ENCODE data around the gene KCNK13. TPM values are rescaled to one million over a fixed set of nuclear protein-coding genes. Genes with fewer than 3 reads are reported as not detected.

The KCNK13 gene
- total RNA-seq, 1 donor from 2014 or later: 0.81 TPM

DNA sequence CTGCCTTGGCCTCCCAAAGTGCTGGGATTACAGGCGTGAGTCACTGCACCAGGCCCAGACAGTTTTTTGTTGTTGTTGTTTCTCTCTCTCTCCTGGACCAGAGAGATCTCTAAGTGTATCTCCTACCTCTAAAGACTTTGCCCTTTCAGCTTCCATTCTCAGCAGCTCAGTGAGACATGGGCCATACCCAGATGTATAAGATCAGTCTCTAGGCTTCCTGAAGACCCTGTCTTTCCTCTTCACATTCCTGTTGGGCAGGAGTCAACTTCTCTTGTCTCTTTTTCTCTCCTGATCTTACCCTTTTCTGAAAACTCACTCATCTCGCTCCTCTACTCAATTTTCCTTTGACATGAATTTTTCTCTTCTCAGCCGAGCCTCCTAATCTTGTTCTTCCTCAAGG is 42.0 kb downstream of the KCNK13 start:
- DNase-seq (no peak), ATAC-seq (no peak)
- no peaks in the 10 kb centered on the region for H3K36me3 ChIP-seq
- H3K4me1 ChIP-seq: no peaks in the 10 kb centered on the region
- H3K27ac ChIP-seq: no peak overlapping the region
- intact Hi-C loops (cut with DNase I): no loop called here
- H3K4me3 ChIP-seq: no peak overlapping the region
- H3K27me3 ChIP-seq: no peaks in the 10 kb centered on the region
- no peaks in the 10 kb centered on the region for H3K9me3 ChIP-seq
- TF ChIP-seq, protein P1, sequence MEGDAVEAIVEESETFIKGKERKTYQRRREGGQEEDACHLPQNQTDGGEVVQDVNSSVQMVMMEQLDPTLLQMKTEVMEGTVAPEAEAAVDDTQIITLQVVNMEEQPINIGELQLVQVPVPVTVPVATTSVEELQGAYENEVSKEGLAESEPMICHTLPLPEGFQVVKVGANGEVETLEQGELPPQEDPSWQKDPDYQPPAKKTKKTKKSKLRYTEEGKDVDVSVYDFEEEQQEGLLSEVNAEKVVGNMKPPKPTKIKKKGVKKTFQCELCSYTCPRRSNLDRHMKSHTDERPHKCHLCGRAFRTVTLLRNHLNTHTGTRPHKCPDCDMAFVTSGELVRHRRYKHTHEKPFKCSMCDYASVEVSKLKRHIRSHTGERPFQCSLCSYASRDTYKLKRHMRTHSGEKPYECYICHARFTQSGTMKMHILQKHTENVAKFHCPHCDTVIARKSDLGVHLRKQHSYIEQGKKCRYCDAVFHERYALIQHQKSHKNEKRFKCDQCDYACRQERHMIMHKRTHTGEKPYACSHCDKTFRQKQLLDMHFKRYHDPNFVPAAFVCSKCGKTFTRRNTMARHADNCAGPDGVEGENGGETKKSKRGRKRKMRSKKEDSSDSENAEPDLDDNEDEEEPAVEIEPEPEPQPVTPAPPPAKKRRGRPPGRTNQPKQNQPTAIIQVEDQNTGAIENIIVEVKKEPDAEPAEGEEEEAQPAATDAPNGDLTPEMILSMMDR (IDR thresholded peaks at IDR 0.05): no peak

DNA sequence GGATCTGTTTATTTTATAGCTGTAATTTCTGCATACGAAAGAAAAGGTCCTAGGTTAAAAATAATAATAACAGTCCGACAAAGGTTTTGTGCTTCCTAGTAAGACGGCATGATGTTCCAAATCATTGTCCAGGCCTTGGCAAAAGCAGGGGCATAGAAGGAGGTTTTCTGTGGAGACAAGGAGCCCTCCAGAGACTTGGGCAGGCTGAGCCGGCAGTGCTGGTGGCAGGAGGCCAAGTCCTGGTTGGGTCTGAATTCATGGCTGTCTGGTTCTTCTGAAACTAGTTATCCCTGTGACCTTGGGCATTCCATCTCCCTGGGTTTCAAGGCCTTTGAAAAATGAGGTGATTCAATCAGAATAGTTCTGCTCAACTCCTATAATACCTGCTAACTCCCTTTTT is 44.0 kb downstream of the KCNK13 start:
- DNase-seq (no peak), ATAC-seq (no peak)
- TF ChIP-seq, protein P1 (IDR thresholded peaks at IDR 0.05): no peak
- intact Hi-C loops (cut with DNase I): no loop called here
- H3K36me3 ChIP-seq: no peaks in the 10 kb centered on the region
- no peaks in the 10 kb centered on the region for H3K9me3 ChIP-seq
- no peaks in the 10 kb centered on the region for H3K4me1 ChIP-seq
- no peaks in the 10 kb centered on the region for H3K27me3 ChIP-seq
- no peak overlapping the region for H3K27ac ChIP-seq
- no peak overlapping the region for H3K4me3 ChIP-seq

DNA sequence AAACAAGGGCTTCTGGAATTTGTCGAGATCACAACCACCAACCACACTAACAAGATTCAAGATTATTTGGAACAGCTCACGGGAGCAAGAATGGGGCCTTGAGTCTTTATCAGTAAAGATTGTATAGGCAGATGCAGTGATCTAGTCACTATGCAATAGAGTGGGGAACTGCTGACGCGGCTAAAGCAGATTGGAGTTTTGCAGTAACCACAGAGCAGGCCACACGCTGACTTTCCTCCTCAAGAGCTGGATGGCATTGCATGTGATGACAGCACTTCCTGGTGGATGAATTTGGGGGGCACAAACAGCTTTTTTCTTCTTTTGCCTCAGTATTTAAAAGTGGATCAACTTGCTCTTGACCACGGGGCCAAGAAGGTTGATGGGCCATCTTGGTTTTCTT is 46.0 kb downstream of the KCNK13 start:
- intact Hi-C loops (cut with DNase I): no loop called here
- TF ChIP-seq, protein P1 (IDR thresholded peaks at IDR 0.05): no peak
- no peak for ATAC-seq
- Histone ChIP-seq H3K9me3 (no peaks in the 10 kb centered on the region), H3K27me3 (peaks cover 6% of the 10 kb centered on the region), H3K4me3 (no peak overlapping the region), H3K4me1 (no peaks in the 10 kb centered on the region), H3K36me3 (no peaks in the 10 kb centered on the region), H3K27ac (no peak overlapping the region)
- DNase-seq: no peak

DNA sequence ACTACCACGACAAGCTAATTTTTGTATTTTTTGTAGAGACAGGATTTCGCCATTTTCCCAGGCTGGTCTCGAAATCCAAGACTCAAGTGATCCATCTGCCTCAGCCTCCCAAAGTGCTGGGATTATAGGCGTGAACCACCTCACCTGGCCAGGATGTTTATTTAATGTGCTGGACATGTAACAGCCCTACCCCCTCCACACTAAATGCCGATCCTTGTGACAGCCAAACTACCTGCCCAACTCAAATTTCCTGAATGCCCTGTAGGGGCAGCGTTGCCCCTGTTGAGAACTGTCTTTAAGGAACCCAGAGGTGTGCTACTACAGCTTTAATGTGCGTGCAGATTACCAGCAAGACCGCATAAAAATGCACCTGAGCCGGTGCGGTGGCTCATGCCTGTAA is 48.1 kb downstream of the KCNK13 start:
- peaks cover 6% of the 10 kb centered on the region for H3K27me3 ChIP-seq
- no peak overlapping the region for H3K4me3 ChIP-seq
- no peaks in the 10 kb centered on the region for H3K9me3 ChIP-seq
- DNase-seq (no peak), ATAC-seq (peak; percentile 13)
- TF ChIP-seq, protein P1 (IDR thresholded peaks at IDR 0.05): no peak
- no peaks in the 10 kb centered on the region for H3K36me3 ChIP-seq
- H3K4me1 ChIP-seq: no peaks in the 10 kb centered on the region
- intact Hi-C loops (cut with DNase I): no loop called here
- H3K27ac ChIP-seq: no peak overlapping the region

DNA sequence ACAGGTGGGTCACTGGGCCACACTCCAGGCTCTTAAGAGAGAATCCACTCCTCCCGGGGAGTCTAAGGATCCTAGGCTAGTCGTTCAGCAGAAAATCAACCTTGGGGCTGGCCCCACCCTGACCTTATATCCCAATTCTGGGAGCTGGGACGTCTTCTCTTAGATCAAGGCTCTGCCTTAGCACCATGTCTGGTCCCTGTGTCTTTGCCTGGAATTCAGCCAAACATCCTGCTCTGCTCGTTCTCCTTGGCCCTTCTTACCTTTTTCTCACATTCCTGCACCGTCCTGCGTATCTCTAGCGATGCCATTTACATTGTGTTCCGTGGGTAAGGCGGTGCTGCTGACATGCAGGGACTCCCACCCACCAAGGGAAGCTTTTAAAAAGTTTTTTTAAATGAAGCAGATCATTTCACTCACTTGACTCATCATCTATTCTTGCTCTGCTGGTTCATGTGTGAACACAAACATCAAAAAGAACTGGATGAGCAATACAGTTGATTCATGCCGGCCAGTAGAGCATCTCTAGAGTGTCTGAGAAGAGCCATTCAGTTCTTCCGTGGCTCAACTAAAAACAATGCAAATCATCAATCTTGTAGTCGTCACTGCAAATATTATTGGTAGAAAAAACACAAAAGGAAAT is 50.2 kb downstream of the KCNK13 start:
- H3K4me1 ChIP-seq: no peaks in the 10 kb centered on the region
- no peaks in the 10 kb centered on the region for H3K9me3 ChIP-seq
- no peaks in the 10 kb centered on the region for H3K36me3 ChIP-seq
- intact Hi-C loops (cut with DNase I): no loop called here
- H3K4me3 ChIP-seq: no peak overlapping the region
- TF ChIP-seq, protein P1 (IDR thresholded peaks at IDR 0.05): no peak
- ATAC-seq (no peak), DNase-seq (no peak)
- no peak overlapping the region for H3K27ac ChIP-seq
- H3K27me3 ChIP-seq: peaks cover 6% of the 10 kb centered on the region

DNA sequence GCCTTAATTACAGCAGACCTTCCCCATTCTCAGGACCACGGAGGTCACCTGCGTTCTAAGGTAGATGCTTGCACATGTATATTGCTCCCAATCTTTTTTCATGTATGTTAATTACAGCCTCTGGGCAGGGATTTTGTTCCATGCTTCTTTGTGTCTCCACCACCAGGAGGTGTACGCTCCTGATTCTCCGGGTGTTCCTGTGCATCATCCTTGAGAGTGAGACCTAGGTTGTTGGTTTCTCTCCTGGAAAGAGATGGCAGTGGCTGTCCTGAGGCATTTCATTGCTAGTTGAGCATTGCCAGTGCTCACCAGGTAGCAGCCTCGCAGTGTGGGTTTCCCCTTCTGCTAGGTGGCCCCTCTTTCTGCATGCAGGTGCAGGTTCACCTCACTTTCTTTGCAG is 52.8 kb downstream of the KCNK13 start:
- no peak overlapping the region for H3K4me3 ChIP-seq
- H3K36me3 ChIP-seq: no peaks in the 10 kb centered on the region
- ATAC-seq (no peak), DNase-seq (no peak)
- H3K27me3 ChIP-seq: peaks cover 6% of the 10 kb centered on the region
- H3K4me1 ChIP-seq: no peaks in the 10 kb centered on the region
- H3K27ac ChIP-seq: no peak overlapping the region
- H3K9me3 ChIP-seq: no peaks in the 10 kb centered on the region
- intact Hi-C loops (cut with DNase I): no loop called here
- TF ChIP-seq, protein P1 (IDR thresholded peaks at IDR 0.05): no peak

Measured in upper lobe of right lung (tissue), 1 donor.